GM21529 (cell line): ENCODE measurements around the gene MRPL18.
A peak's percentile ranks its signal among the peaks of the same experiment; 100 is the strongest.
"Not testable (repeated sequence)": the region's sequence is repeated elsewhere in the genome, so short reads cannot be mapped to it uniquely, and the experiment has no call there.

Experiments used
- ATAC-seq: cut with Tn5 transposase; IDR thresholded peaks from one replicate; pipeline ENCODE4 v1.9.1; 2021; ENCODE audit not compliant: unreplicated experiment

MRPL18 gene

GRCh38 chr6:159772196-159772595 lies 18.1 kb upstream of the MRPL18 start:
- no peak for ATAC-seq

- no peak for ATAC-seq
Observed at GRCh38 chr6:159777240-159777904, 12.9 kb upstream of the MRPL18 start.

GRCh38 chr6:159778131-159778530 lies 12.1 kb upstream of the MRPL18 start:
- no peak for ATAC-seq

GRCh38 chr6:159778542-159779103 lies 11.6 kb upstream of the MRPL18 start:
- no peak for ATAC-seq

- no peak for ATAC-seq
Observed at GRCh38 chr6:159788276-159788675, 2.0 kb upstream of the MRPL18 start.

- ATAC-seq = no peak
Observed at GRCh38 chr6:159788753-159789376, 1.4 kb upstream of the MRPL18 start.

- ATAC-seq = peak; percentile 71
Observed at GRCh38 chr6:159789377-159790148, 704 bp upstream of the MRPL18 start, which contains the start of gene TCP1. Gene TCP1 (minus strand): TSS chr6:159789602. CDS start chr6:159789468, 134 bp downstream.

- no peak for ATAC-seq
Observed at GRCh38 chr6:159790956-159791598, 810 bp downstream of the MRPL18 start.

- ATAC-seq = not testable (repeated sequence)
Observed at GRCh38 chr6:159794976-159795375, 4.7 kb downstream of the MRPL18 start.

GRCh38 chr6:159797554-159797953 lies 7.3 kb downstream of the MRPL18 start:
- no peak for ATAC-seq

- no peak for ATAC-seq
Observed at GRCh38 chr6:159800141-159800865, 10.0 kb downstream of the MRPL18 start, which contains the start of gene PNLDC1. Gene PNLDC1 (plus strand): TSS chr6:159800276. CDS start chr6:159800308, 32 bp downstream.

GRCh38 chr6:159801935-159802334 lies 11.7 kb downstream of the MRPL18 start:
- ATAC-seq = no peak

- no peak for ATAC-seq
Observed at GRCh38 chr6:159804504-159804903, 14.2 kb downstream of the MRPL18 start.

GRCh38 chr6:159805440-159806020 lies 15.3 kb downstream of the MRPL18 start:
- ATAC-seq = no peak

GRCh38 chr6:159806021-159806458 lies 15.8 kb downstream of the MRPL18 start:
- no peak for ATAC-seq

- ATAC-seq = no peak
Observed at GRCh38 chr6:159807150-159807858, 17.0 kb downstream of the MRPL18 start.

- ATAC-seq = no peak
Observed at GRCh38 chr6:159808647-159809046, 18.4 kb downstream of the MRPL18 start.

- ATAC-seq = peak; percentile 56
Observed at GRCh38 chr6:159809149-159809548, 18.9 kb downstream of the MRPL18 start.

GRCh38 chr6:159813781-159814180 lies 23.5 kb downstream of the MRPL18 start:
- no peak for ATAC-seq
